ENCODE results near the gene CASP7. TPM values are rescaled to one million over a fixed set of nuclear protein-coding genes. Genes with fewer than 3 reads are reported as not detected.

The CASP7 gene
- polyA plus RNA-seq, 1 donor from 2014 or later, result 0.77 TPM

GRCh38 chr10:113681533-113682470, 2.1 kb downstream of the CASP7 start:
- Histone ChIP-seq H3K27me3 (ENCODE audit: insufficient read depth, low read depth, low read length) (peaks cover 20% of the 10 kb centered on the region), H3K9me2 (ENCODE audit: insufficient read depth, low read length) (no peaks in the 10 kb centered on the region), H3K79me2 (replicated peaks; ENCODE audit: insufficient read depth, low read length) (no peaks in the 10 kb centered on the region), H3K9me3 (ENCODE audit: low read length) (no peaks in the 10 kb centered on the region), H3K4me2 (ENCODE audit: low read length) (no peak overlapping the region), H3K4me3 (ENCODE audit: low read length) (no peak overlapping the region), H3K36me3 (ENCODE audit: insufficient read depth, low read length) (no peaks in the 10 kb centered on the region), H4K20me1 (ENCODE audit: insufficient read depth) (no peaks in the 10 kb centered on the region), H2AFZ (ENCODE audit: low read depth, low read length) (no peak overlapping the region), H3F3A (ENCODE audit: insufficient read depth, low read length, poor library complexity, severe bottlenecking) (no peaks in the 10 kb centered on the region), H3K27ac (ENCODE audit: low read length) (no peak overlapping the region), H3K9ac (ENCODE audit: low read length) (no peak overlapping the region)
- no peak for TF ChIP-seq EZH2 (IDR thresholded peaks at IDR 0.05; ENCODE audit: borderline replicate concordance, insufficient read depth, low read length, poor library complexity, severe bottlenecking)
- no peak for TF ChIP-seq SMC3 (conservative IDR thresholded peaks at IDR 0.05; ENCODE audit: poor library complexity)

- Histone ChIP-seq H3K79me2 (replicated peaks; ENCODE audit: insufficient read depth, low read length) (no peaks in the 10 kb centered on the region), H3K4me2 (ENCODE audit: low read length) (no peak overlapping the region), H3K27ac (ENCODE audit: low read length) (no peak overlapping the region), H3K9ac (ENCODE audit: low read length) (no peak overlapping the region), H3K27me3 (ENCODE audit: insufficient read depth, low read depth, low read length) (peaks cover 20% of the 10 kb centered on the region), H4K20me1 (ENCODE audit: insufficient read depth) (no peaks in the 10 kb centered on the region), H3K4me3 (ENCODE audit: low read length) (no peak overlapping the region), H3K9me3 (ENCODE audit: low read length) (no peaks in the 10 kb centered on the region), H3K36me3 (ENCODE audit: insufficient read depth, low read length) (no peaks in the 10 kb centered on the region), H3K9me2 (ENCODE audit: insufficient read depth, low read length) (no peaks in the 10 kb centered on the region), H2AFZ (ENCODE audit: low read depth, low read length) (no peak overlapping the region), H3F3A (ENCODE audit: insufficient read depth, low read length, poor library complexity, severe bottlenecking) (no peaks in the 10 kb centered on the region)
- TF ChIP-seq TAF1 (IDR thresholded peaks at IDR 0.05; ENCODE audit: low read depth) (no peak), EZH2 (IDR thresholded peaks at IDR 0.05; ENCODE audit: borderline replicate concordance, insufficient read depth, low read length, poor library complexity, severe bottlenecking) (no peak), SMC3 (conservative IDR thresholded peaks at IDR 0.05; ENCODE audit: poor library complexity) (no peak), EP300 (conservative IDR thresholded peaks at IDR 0.05; ENCODE audit: poor library complexity, severe bottlenecking) (no peak), POLR2AphosphoS5 (IDR thresholded peaks at IDR 0.05) (no peak), MXI1 (conservative IDR thresholded peaks at IDR 0.05; ENCODE audit: poor library complexity, severe bottlenecking) (no peak), RAD21 (conservative IDR thresholded peaks at IDR 0.05) (no peak)
- TF ChIP-seq, protein P1, sequence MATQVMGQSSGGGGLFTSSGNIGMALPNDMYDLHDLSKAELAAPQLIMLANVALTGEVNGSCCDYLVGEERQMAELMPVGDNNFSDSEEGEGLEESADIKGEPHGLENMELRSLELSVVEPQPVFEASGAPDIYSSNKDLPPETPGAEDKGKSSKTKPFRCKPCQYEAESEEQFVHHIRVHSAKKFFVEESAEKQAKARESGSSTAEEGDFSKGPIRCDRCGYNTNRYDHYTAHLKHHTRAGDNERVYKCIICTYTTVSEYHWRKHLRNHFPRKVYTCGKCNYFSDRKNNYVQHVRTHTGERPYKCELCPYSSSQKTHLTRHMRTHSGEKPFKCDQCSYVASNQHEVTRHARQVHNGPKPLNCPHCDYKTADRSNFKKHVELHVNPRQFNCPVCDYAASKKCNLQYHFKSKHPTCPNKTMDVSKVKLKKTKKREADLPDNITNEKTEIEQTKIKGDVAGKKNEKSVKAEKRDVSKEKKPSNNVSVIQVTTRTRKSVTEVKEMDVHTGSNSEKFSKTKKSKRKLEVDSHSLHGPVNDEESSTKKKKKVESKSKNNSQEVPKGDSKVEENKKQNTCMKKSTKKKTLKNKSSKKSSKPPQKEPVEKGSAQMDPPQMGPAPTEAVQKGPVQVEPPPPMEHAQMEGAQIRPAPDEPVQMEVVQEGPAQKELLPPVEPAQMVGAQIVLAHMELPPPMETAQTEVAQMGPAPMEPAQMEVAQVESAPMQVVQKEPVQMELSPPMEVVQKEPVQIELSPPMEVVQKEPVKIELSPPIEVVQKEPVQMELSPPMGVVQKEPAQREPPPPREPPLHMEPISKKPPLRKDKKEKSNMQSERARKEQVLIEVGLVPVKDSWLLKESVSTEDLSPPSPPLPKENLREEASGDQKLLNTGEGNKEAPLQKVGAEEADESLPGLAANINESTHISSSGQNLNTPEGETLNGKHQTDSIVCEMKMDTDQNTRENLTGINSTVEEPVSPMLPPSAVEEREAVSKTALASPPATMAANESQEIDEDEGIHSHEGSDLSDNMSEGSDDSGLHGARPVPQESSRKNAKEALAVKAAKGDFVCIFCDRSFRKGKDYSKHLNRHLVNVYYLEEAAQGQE (IDR thresholded peaks at IDR 0.05; ENCODE audit: borderline replicate concordance), result no peak
- TF ChIP-seq, protein P2, sequence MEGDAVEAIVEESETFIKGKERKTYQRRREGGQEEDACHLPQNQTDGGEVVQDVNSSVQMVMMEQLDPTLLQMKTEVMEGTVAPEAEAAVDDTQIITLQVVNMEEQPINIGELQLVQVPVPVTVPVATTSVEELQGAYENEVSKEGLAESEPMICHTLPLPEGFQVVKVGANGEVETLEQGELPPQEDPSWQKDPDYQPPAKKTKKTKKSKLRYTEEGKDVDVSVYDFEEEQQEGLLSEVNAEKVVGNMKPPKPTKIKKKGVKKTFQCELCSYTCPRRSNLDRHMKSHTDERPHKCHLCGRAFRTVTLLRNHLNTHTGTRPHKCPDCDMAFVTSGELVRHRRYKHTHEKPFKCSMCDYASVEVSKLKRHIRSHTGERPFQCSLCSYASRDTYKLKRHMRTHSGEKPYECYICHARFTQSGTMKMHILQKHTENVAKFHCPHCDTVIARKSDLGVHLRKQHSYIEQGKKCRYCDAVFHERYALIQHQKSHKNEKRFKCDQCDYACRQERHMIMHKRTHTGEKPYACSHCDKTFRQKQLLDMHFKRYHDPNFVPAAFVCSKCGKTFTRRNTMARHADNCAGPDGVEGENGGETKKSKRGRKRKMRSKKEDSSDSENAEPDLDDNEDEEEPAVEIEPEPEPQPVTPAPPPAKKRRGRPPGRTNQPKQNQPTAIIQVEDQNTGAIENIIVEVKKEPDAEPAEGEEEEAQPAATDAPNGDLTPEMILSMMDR (IDR thresholded peaks at IDR 0.05; ENCODE audit: poor library complexity, severe bottlenecking), result no peak
Observed at GRCh38 chr10:113683300-113683699, 3.6 kb downstream of the CASP7 start.
